ENCODE measurements around the gene HTATSF1. TPM values are rescaled to one million over a fixed set of nuclear protein-coding genes. Genes with fewer than 3 reads are reported as not detected.

Gene HTATSF1
- total RNA-seq, 2 experiments from 2014 or later: 63.8 to 65.2 TPM

GRCh38 chrX:136529795-136530194 is 32.4 kb downstream of the HTATSF1 start:
- Mint-ChIP-seq H3K27me3 (peaks cover 4% of the 10 kb centered on the region), H3K4me1 (peaks cover 9% of the 10 kb centered on the region), H3K4me3 (no peak overlapping the region), H3K9me3 (peaks cover 2% of the 10 kb centered on the region), H3K27ac (peak overlapping the region; percentile 69), H3K36me3 (peaks cover 3% of the 10 kb centered on the region)
- DNase-seq: no peak
- ATAC-seq (ENCODE audit: low read depth): peak; percentile 72
- POLR2A ChIA-PET: interaction anchor here (1.9 kb wide), 1 partner anchor 13 kb away, joined by 4 read pairs; no protein-coding TSS in a partner anchor

GRCh38 chrX:136531951-136532350 is 34.6 kb downstream of the HTATSF1 start, which contains the start of gene VGLL1:
Gene VGLL1, plus strand, starts transcription at chrX:136532215. Its CDS starts 3,806 bp downstream, at chrX:136536021.
- POLR2A ChIA-PET: no interaction called here

GRCh38 chrX:136534131-136534530 is 36.7 kb downstream of the HTATSF1 start:
- Mint-ChIP-seq H3K36me3 (no peaks in the 10 kb centered on the region), H3K27me3 (peaks cover 7% of the 10 kb centered on the region), H3K27ac (no peak overlapping the region), H3K4me3 (no peak overlapping the region), H3K4me1 (peaks cover 15% of the 10 kb centered on the region), H3K9me3 (peaks cover 1% of the 10 kb centered on the region)
- POLR2A ChIA-PET: no interaction called here
- DNase-seq: no peak
- no peak for ATAC-seq (ENCODE audit: low read depth)

More at GRCh38 chrX:136531951-136532350, 34.6 kb downstream of the HTATSF1 start, which contains the start of gene VGLL1:
- Mint-ChIP-seq H3K27me3 (peaks cover 7% of the 10 kb centered on the region), H3K27ac (no peak within 1 kb of the TSS), H3K4me3 (no peak within 1 kb of the TSS), H3K9me3 (peaks cover 1% of the 10 kb centered on the region), H3K36me3 (peaks cover 1% of the 10 kb centered on the region), H3K4me1 (peaks cover 11% of the 10 kb centered on the region)
- no peak for DNase-seq
- no peak for ATAC-seq (ENCODE audit: low read depth)

- H3K27ac Mint-ChIP-seq: no peak overlapping the region
- peaks cover 3% of the 10 kb centered on the region for H3K27me3 Mint-ChIP-seq
- no peak overlapping the region for H3K4me3 Mint-ChIP-seq
- no peak for DNase-seq
- H3K36me3 Mint-ChIP-seq: peaks cover 5% of the 10 kb centered on the region
- POLR2A ChIA-PET: interaction anchor here (0.6 kb wide), 1 partner anchor 388 kb away, joined by 4 read pairs; no protein-coding TSS in a partner anchor
- no peak for ATAC-seq (ENCODE audit: low read depth)
- peaks cover 33% of the 10 kb centered on the region for H3K4me1 Mint-ChIP-seq
- H3K9me3 Mint-ChIP-seq: peaks cover 1% of the 10 kb centered on the region
Measured at GRCh38 chrX:136538811-136539210, 41.4 kb downstream of the HTATSF1 start.

GRCh38 chrX:136540226-136540625 is 42.8 kb downstream of the HTATSF1 start:
- Mint-ChIP-seq H3K27me3 (peaks cover 3% of the 10 kb centered on the region), H3K9me3 (no peaks in the 10 kb centered on the region), H3K4me3 (no peak overlapping the region), H3K4me1 (peaks cover 43% of the 10 kb centered on the region), H3K27ac (peak overlapping the region; percentile 30), H3K36me3 (peaks cover 5% of the 10 kb centered on the region)
- DNase-seq: no peak
- no peak for ATAC-seq (ENCODE audit: low read depth)
- POLR2A ChIA-PET: no interaction called here

GRCh38 chrX:136541294-136541693 is 43.9 kb downstream of the HTATSF1 start:
- ATAC-seq (ENCODE audit: low read depth) (no peak), DNase-seq (no peak)
- H3K36me3 Mint-ChIP-seq: peaks cover 5% of the 10 kb centered on the region
- H3K4me1 Mint-ChIP-seq: peaks cover 51% of the 10 kb centered on the region
- H3K4me3 Mint-ChIP-seq: no peak overlapping the region
- H3K27ac Mint-ChIP-seq: peak overlapping the region; percentile 21
- H3K27me3 Mint-ChIP-seq: peaks cover 2% of the 10 kb centered on the region
- H3K9me3 Mint-ChIP-seq: no peaks in the 10 kb centered on the region
- POLR2A ChIA-PET: interaction anchor here (2.6 kb wide), 1 partner anchor 44 kb away, joined by 7 read pairs; the partner anchor contains the start of gene HTATSF1

- H3K4me1 Mint-ChIP-seq: peaks cover 57% of the 10 kb centered on the region
- peak; percentile 44 for ATAC-seq (ENCODE audit: low read depth)
- peak overlapping the region; percentile 47 for H3K4me3 Mint-ChIP-seq
- no peaks in the 10 kb centered on the region for H3K27me3 Mint-ChIP-seq
- DNase-seq: no peak
- H3K27ac Mint-ChIP-seq: peak overlapping the region; percentile 82
- H3K9me3 Mint-ChIP-seq: no peaks in the 10 kb centered on the region
- peaks cover 5% of the 10 kb centered on the region for H3K36me3 Mint-ChIP-seq
- POLR2A ChIA-PET: interaction anchor here (1.4 to 2.6 kb wide), 3 partner anchors 13 to 45 kb away, joined by 4 to 7 read pairs (median 5); partner anchors contain the start of gene HTATSF1
Measured at GRCh38 chrX:136542281-136542680, 44.9 kb downstream of the HTATSF1 start.

GRCh38 chrX:136546371-136546781 is 49.0 kb downstream of the HTATSF1 start:
- POLR2A ChIA-PET: interaction anchor here (1.0 to 1.6 kb wide), 4 partner anchors 9 to 49 kb away, joined by 3 to 14 read pairs (median 4); partner anchors contain the start of gene HTATSF1
- Mint-ChIP-seq H3K4me1 (peaks cover 47% of the 10 kb centered on the region), H3K36me3 (peaks cover 1% of the 10 kb centered on the region), H3K27ac (peak overlapping the region; percentile 93), H3K4me3 (peak overlapping the region; percentile 57), H3K9me3 (no peaks in the 10 kb centered on the region), H3K27me3 (no peaks in the 10 kb centered on the region)
- DNase-seq (peak; percentile 51), ATAC-seq (ENCODE audit: low read depth) (peak; percentile 87)

- no peaks in the 10 kb centered on the region for H3K9me3 Mint-ChIP-seq
- H3K4me3 Mint-ChIP-seq: no peak overlapping the region
- DNase-seq: no peak
- H3K4me1 Mint-ChIP-seq: peaks cover 32% of the 10 kb centered on the region
- no peaks in the 10 kb centered on the region for H3K27me3 Mint-ChIP-seq
- H3K27ac Mint-ChIP-seq: no peak overlapping the region
- ATAC-seq (ENCODE audit: low read depth): no peak
- POLR2A ChIA-PET: no interaction called here
- peaks cover 1% of the 10 kb centered on the region for H3K36me3 Mint-ChIP-seq
Measured at GRCh38 chrX:136549226-136549625, 51.8 kb downstream of the HTATSF1 start.

GRCh38 chrX:136551410-136551809 is 54.0 kb downstream of the HTATSF1 start:
- no peaks in the 10 kb centered on the region for H3K27me3 Mint-ChIP-seq
- ATAC-seq (ENCODE audit: low read depth) (no peak), DNase-seq (no peak)
- peaks cover 1% of the 10 kb centered on the region for H3K36me3 Mint-ChIP-seq
- no peak overlapping the region for H3K4me3 Mint-ChIP-seq
- no peaks in the 10 kb centered on the region for H3K9me3 Mint-ChIP-seq
- POLR2A ChIA-PET: interaction anchor here (0.7 kb wide), 1 partner anchor 11 kb away, joined by 5 read pairs; no protein-coding TSS in a partner anchor
- no peak overlapping the region for H3K27ac Mint-ChIP-seq
- H3K4me1 Mint-ChIP-seq: peaks cover 13% of the 10 kb centered on the region

- Mint-ChIP-seq H3K9me3 (no peaks in the 10 kb centered on the region), H3K27me3 (no peaks in the 10 kb centered on the region), H3K4me3 (no peak overlapping the region), H3K36me3 (no peaks in the 10 kb centered on the region), H3K27ac (no peak overlapping the region), H3K4me1 (no peaks in the 10 kb centered on the region)
- no peak for DNase-seq
- ATAC-seq (ENCODE audit: low read depth): no peak
- POLR2A ChIA-PET: interaction anchor here (1.2 to 1.5 kb wide), 3 partner anchors 9 to 58 kb away, joined by 3 to 5 read pairs (median 3); partner anchors contain the start of gene HTATSF1
Measured at GRCh38 chrX:136555694-136556093, 58.3 kb downstream of the HTATSF1 start.

Small RNAs within 50 kb of the gene (microRNA-seq; reads per million reads assigned to microRNA genes)
- not detected for gene MIR934

Other genes starting within 250 kb of the HTATSF1 start
- gene MAP7D3, start 246.2 kb upstream of the HTATSF1 start, total RNA-seq: 10 to 100 TPM; 11.9 to 12.0 TPM
- not detected for gene ADGRG4, start 196.6 kb upstream of the HTATSF1 start, total RNA-seq
- not detected for gene BRS3, start 9.6 kb upstream of the HTATSF1 start, total RNA-seq
- gene VGLL1, start 34.6 kb downstream of the HTATSF1 start, total RNA-seq: under 1 TPM in 1 of 2 experiments, not detected in 1; 0.77 TPM
- 1 to 10 TPM; 2.5 to 3.7 TPM for gene CD40LG, start 150.6 kb downstream of the HTATSF1 start, total RNA-seq